Posterior cingulate gyrus (tissue), 11 donors: Measurements from ENCODE around the gene SCYL1.
A peak's percentile ranks its signal among the peaks of the same experiment; 100 is the strongest.

ENCODE experiments used
- DNase-seq, 10 donors: peaks; one replicate each; pipeline versions ENCODE4 v3.0.0 to v3.0.0-alpha.2; 2020 to 2021; ENCODE audit warnings: mixed read lengths in 3 of 10
- intact Hi-C: fragments of 100-400 bp; cut with DNase I; formaldehyde crosslinking; loops from one replicate; pipeline ENCODE4 v1.15.1; 2023

SCYL1 gene

GRCh38 chr11:65530157-65530496 lies 5.2 kb downstream of the SCYL1 start:
- no peak for DNase-seq

GRCh38 chr11:65532388-65533064 lies 7.6 kb downstream of the SCYL1 start:
- intact Hi-C loops, result no loop called here
- DNase-seq, result no peak

More at GRCh38 chr11:65530157-65530496, 5.2 kb downstream of the SCYL1 start:
- intact Hi-C loops, result no loop called here

GRCh38 chr11:65535102-65535501 lies 10.2 kb downstream of the SCYL1 start:
- intact Hi-C loops, result no loop called here
- DNase-seq, result no peak

- intact Hi-C loops, result no loop called here
- DNase-seq, result no peak
Observed at GRCh38 chr11:65536412-65537295, 11.8 kb downstream of the SCYL1 start.

- DNase-seq, result no peak
- intact Hi-C loops, result no loop called here
Observed at GRCh38 chr11:65537296-65537597, 12.4 kb downstream of the SCYL1 start.

- intact Hi-C loops, result no loop called here
- no peak for DNase-seq
Observed at GRCh38 chr11:65537620-65538231, 12.8 kb downstream of the SCYL1 start.

- intact Hi-C loops, result no loop called here
- DNase-seq, result no peak
Observed at GRCh38 chr11:65538232-65538914, 13.5 kb downstream of the SCYL1 start.

- intact Hi-C loops, result no loop called here
- peak in 1 of 10 donors; percentile 90 for DNase-seq
Observed at GRCh38 chr11:65538915-65539743, 14.2 kb downstream of the SCYL1 start.

- peak in 1 of 10 donors; percentile 89 for DNase-seq
- intact Hi-C loops, result loop anchor here (1.0 kb wide), 2 partner anchors 30 to 54 kb away; partner anchors contain the start of gene ZNRD2
Observed at GRCh38 chr11:65539744-65540289, 14.9 kb downstream of the SCYL1 start.

- DNase-seq, result peak; percentile 82 to 99 (median 90)
- intact Hi-C loops, result loop anchor here (1.0 kb wide), 2 partner anchors 30 to 54 kb away; partner anchors contain the start of gene ZNRD2
Observed at GRCh38 chr11:65540290-65541092, 15.6 kb downstream of the SCYL1 start.

GRCh38 chr11:65541093-65541982 lies 16.5 kb downstream of the SCYL1 start:
- no peak for DNase-seq
- intact Hi-C loops, result no loop called here

GRCh38 chr11:65542738-65543390 lies 18.0 kb downstream of the SCYL1 start:
- no peak for DNase-seq
- intact Hi-C loops, result no loop called here

- intact Hi-C loops, result no loop called here
- DNase-seq, result no peak
Observed at GRCh38 chr11:65545853-65546216, 21.0 kb downstream of the SCYL1 start.

GRCh38 chr11:65546217-65546958 lies 21.5 kb downstream of the SCYL1 start:
- intact Hi-C loops, result no loop called here
- DNase-seq, result peak in 6 of 10 donors; percentile 38 to 95 (median 53)

- intact Hi-C loops, result no loop called here
- no peak for DNase-seq
Observed at GRCh38 chr11:65547446-65548125, 22.7 kb downstream of the SCYL1 start.

GRCh38 chr11:65548395-65548794 lies 23.5 kb downstream of the SCYL1 start:
- no peak for DNase-seq
- intact Hi-C loops, result no loop called here
